ENCODE data around the gene TAAR6.
"Not testable (repeated sequence)": the region's sequence is repeated elsewhere in the genome, so short reads cannot be mapped to it uniquely, and the experiment has no call there.

TAAR6 gene

DNA sequence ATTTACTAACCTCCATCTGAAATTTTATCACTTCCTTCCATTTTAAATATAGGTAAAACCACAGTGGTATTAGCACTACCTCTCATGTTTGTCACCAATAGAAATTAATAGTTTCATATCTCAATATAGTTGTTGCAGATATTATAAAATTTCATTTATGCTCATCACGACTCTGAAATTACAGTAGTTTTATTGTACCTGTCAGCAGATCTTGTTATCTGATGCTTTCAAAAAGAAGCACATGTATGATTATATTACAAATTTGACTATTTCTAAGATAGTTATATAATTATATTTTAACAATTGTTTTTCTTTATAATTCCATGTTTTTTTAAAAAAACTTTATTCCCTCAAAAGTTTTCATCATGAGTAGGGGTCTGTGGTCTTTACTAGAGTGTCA is 14.6 kb downstream of the TAAR6 start:
- no peak overlapping the region for H3K4me3 ChIP-seq (ENCODE audit: control insufficient read depth, low read depth, low read length)
- TF ChIP-seq, protein P1, sequence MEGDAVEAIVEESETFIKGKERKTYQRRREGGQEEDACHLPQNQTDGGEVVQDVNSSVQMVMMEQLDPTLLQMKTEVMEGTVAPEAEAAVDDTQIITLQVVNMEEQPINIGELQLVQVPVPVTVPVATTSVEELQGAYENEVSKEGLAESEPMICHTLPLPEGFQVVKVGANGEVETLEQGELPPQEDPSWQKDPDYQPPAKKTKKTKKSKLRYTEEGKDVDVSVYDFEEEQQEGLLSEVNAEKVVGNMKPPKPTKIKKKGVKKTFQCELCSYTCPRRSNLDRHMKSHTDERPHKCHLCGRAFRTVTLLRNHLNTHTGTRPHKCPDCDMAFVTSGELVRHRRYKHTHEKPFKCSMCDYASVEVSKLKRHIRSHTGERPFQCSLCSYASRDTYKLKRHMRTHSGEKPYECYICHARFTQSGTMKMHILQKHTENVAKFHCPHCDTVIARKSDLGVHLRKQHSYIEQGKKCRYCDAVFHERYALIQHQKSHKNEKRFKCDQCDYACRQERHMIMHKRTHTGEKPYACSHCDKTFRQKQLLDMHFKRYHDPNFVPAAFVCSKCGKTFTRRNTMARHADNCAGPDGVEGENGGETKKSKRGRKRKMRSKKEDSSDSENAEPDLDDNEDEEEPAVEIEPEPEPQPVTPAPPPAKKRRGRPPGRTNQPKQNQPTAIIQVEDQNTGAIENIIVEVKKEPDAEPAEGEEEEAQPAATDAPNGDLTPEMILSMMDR (IDR thresholded peaks at IDR 0.05; ENCODE audit: control insufficient read depth, insufficient read depth, low read depth, low read length, missing control alignments): no peak
- DNase-seq (ENCODE audit: low read depth): no peak

DNA sequence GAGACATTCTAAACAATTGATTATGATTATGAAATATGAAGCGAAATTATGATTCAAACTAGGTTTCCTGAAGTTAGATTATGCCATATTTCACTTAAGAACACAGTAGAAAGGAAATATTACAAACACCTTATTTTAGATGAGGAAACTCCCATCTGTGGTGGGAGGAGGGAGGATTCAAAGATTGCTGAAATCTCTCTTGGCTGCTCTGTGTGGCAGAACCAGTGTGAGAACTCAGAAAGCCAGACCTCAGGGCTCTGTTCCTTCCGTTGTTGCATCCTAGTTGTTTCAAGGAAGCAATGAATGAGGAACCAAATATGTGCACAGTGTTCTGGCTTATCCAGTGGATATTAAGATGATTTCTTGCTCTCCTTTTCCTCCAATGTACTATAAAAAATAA is 17.3 kb downstream of the TAAR6 start:
- H3K4me3 ChIP-seq (ENCODE audit: control insufficient read depth, low read depth, low read length): no peak overlapping the region
- TF ChIP-seq, protein P1 (IDR thresholded peaks at IDR 0.05; ENCODE audit: control insufficient read depth, insufficient read depth, low read depth, low read length, missing control alignments): no peak
- no peak for DNase-seq (ENCODE audit: low read depth)

DNA sequence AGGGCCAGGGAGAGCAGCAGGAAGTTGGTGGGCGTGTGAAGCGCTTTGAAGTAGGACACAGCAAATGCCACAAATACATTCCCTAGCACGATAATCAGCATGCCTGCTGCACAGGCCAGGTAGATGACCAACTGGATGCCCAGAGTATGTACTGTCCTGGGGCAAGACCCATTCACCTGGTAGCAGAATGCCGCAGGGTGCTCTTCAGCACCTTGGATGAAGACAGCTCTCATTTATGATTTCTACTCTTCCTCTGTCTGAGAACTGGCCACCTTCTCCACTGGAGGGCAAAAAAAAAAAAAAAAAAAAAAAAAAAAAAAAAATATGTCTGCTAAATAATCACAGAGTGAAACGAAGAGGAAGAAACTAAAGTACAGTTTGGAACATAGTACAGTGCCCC is 19.3 kb downstream of the TAAR6 start, which contains the start of gene TAAR5:
TSS of gene TAAR5 (minus strand) at position 288 of the 400 bp plus-strand sequence. CDS start at position 233, 55 bp downstream.
- no peak for DNase-seq (ENCODE audit: low read depth)
- no peak within 1 kb of the TSS for H3K4me3 ChIP-seq (ENCODE audit: control insufficient read depth, low read depth, low read length)
- TF ChIP-seq, protein P1 (IDR thresholded peaks at IDR 0.05; ENCODE audit: control insufficient read depth, insufficient read depth, low read depth, low read length, missing control alignments): no peak

DNA sequence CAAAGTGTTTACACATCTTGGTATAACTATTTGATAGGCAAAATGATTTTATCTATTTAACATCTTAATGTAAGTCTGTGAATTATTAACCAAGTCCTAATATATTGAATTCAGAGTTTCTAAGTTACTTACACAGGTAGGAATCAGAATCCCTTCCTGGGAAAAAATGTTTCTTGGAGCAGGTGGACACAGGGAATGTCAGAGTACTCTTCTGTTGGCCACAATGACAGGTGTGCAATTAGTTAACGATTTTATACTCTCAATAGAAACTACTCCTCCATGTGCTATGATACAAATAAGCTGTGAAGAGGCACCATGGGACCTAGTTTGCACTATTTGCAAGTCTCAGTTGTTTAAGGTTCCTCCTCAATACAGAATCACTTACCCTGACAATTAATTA is 20.2 kb downstream of the TAAR6 start:
- TF ChIP-seq, protein P1 (IDR thresholded peaks at IDR 0.05; ENCODE audit: control insufficient read depth, insufficient read depth, low read depth, low read length, missing control alignments): no peak

DNA sequence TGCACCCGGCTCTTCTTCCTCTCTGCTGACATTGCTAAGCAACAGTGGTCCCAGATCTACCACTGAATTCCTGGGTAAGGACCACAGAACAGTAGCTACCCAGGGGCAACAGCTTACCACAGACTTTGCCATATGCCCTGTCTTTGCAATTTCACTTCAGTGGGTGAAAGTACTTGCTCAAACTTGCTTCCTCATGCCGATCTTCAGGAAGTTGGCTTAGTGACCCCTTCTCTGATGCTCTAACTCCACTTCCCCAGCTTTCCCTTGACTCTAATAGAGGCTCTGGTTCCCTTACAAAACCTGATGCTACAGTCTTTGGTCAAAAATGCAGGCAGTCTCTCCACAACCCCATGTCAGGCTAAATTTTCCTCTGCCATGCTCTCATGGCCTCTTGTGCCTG is 22.7 kb downstream of the TAAR6 start:
- no peak for DNase-seq (ENCODE audit: low read depth)
- H3K4me3 ChIP-seq (ENCODE audit: control insufficient read depth, low read depth, low read length): no peak overlapping the region
- TF ChIP-seq, protein P1 (IDR thresholded peaks at IDR 0.05; ENCODE audit: control insufficient read depth, insufficient read depth, low read depth, low read length, missing control alignments): no peak

More for the DNA sequence above, 20.2 kb downstream of the TAAR6 start:
- no peak overlapping the region for H3K4me3 ChIP-seq (ENCODE audit: control insufficient read depth, low read depth, low read length)
- no peak for DNase-seq (ENCODE audit: low read depth)

DNA sequence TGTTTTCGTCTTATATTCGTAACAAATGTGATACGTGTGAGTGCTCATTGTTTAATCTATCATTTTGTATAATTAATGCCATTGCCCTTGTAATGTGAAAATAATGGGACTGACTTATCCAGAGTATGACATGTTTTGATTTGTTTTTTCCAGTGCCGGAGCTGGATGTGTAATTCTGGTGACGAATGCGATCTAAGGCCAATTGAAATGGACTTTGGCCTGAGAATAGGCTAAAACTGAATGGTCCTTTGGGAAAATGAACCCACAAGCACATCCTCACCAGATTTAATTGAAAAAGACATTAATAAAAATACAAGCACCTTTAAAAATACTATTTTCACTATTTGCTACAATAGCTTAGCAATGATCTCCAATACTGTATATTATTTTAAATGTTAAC is 26.1 kb downstream of the TAAR6 start:
- TF ChIP-seq, protein P1 (IDR thresholded peaks at IDR 0.05; ENCODE audit: control insufficient read depth, insufficient read depth, low read depth, low read length, missing control alignments): no peak
- H3K4me3 ChIP-seq (ENCODE audit: control insufficient read depth, low read depth, low read length): no peak overlapping the region
- no peak for DNase-seq (ENCODE audit: low read depth)

DNA sequence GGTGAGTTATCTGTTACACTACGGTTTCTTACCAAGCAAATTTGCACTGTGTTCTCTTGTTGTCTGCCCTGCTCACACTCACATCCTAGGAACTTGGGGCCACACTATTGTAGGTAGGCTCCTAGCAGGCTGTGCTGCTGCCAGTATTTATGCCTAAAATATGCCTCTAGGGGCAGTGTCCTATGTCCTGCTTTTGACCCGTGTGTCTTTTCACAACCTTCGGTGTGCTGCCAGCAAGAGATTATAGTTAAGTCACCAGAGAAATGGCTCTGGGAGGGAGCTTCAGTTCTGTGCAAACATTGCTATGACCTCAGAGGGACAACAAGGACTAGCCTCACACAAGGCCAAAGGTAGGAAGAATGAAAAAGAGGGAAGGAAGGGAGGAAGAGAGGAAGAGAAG is 28.4 kb downstream of the TAAR6 start:
- H3K4me3 ChIP-seq (ENCODE audit: control insufficient read depth, low read depth, low read length): no peak overlapping the region
- TF ChIP-seq, protein P1 (IDR thresholded peaks at IDR 0.05; ENCODE audit: control insufficient read depth, insufficient read depth, low read depth, low read length, missing control alignments): peak; percentile 17
- no peak for DNase-seq (ENCODE audit: low read depth)

DNA sequence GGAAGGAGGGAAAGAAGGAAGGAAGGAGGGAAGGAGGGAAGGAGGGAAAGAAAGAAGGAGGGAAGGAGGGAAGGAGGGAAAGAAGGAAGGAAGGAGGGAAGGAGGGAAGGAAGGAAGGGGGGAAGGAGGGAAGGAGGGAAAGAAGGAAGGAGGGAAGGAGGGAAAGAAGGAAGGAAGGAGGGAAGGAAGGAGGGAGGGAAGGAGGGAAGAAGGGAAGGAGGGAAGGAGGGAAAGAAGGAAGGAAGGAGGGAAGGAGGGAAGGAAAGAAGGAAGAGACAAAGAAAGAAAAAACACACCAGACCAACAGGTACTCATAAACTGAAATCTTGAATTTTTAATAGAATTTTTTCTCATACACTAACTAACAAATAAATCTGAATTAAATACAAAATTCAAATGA is 30.8 kb downstream of the TAAR6 start:
- not testable (repeated sequence) for DNase-seq (ENCODE audit: low read depth); H3K4me3 ChIP-seq (ENCODE audit: control insufficient read depth, low read depth, low read length)

Data from AG09309 (cell line).